GM18907 (cell line): ENCODE data around the gene CDH4.
"Not testable (repeated sequence)": the region's sequence is repeated elsewhere in the genome, so short reads cannot be mapped to it uniquely, and the experiment has no call there.

Experiments used
- ATAC-seq: cut with Tn5 transposase; IDR thresholded peaks from one replicate; pipeline ENCODE4 v1.9.1; 2021; ENCODE audit warnings: mild to moderate bottlenecking, moderate library complexity; ENCODE audit not compliant: unreplicated experiment

CDH4 gene

GRCh38 chr20:61253264-61253639 is 1.2 kb downstream of the CDH4 start:
- no peak for ATAC-seq

DNA sequence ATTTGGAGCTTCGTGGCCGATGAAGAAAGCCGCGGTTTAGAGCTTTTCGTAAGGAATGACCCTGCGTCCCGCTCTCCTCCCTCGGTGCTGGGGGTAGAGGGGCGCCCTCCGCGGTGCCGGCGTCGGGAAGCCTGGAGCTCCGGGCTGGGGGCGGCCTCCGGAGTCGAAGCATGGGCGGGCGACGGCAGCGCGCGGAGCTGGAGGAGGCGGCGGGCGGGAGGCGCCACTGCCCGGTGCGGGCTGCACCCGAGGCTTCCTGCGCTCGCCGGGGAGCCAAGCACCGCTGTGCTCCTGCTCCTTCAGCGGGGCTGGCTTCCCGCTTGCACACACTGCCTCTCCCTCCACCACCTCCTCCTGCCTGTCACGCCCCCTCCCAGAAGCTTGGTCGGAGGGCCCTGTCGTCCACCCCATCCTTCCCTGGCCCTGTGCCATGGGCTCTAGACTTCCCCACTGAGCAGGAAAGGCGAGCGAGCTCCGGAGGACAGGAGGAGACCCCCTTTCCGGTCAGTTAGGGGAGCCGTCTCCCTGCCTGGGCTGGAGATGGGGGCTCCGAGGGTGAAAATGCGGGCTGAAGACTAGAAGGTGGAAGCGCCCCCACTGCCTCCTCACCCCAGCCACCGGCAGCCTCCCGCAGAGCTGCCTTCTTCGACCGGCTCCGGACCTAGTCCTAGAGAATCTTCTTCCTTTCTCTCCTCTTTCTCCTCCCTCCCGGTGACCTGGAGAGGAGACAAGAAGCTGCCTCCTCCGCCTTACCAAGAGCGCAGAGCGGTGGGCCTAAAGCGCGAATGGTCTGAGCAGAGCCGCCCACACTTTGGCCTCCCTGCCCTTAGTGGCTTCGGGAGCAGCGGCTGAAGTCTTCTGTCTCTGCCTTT is 1.8 kb downstream of the CDH4 start:
- no peak for ATAC-seq

- ATAC-seq: no peak
Measured at GRCh38 chr20:61254881-61255626, 3.0 kb downstream of the CDH4 start.

DNA sequence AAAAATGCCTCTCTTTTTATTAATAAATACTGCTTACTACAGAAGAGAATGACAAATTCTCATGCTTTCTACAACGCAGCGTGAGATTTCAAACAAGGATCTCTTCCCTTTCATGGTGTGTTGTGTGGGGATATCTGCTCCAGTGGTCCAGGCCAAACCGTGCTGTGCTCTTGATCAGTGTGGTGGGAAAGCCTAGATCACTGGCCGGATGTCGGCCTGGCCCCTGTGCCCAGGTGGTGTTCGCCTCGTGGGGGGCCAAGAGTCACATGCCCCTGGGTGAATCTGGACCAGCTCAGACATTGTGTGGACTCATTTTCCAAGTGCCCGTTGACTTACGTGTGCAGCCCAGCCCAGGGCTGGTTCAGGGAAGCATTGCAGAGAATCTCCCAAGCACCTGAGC is 4.3 kb downstream of the CDH4 start:
- ATAC-seq: no peak

DNA sequence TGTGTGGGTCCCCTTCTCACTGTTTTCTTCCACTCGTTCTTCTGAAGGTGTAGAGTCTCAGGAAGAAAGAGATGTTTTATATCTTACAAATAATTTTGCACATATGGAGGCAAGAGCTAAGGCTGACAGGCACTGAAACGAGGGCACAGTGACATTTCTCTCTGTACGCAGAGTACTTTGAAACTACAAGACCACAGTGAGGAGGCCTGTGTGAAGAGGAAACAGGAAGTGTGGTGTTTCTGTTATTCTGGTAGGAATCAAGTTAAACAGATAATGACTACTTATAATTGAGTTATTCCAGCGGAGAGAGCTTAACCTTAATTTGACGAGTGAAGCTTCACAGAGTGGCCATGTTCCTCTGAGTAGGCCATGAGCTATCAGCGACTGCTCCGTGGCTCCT is 4.8 kb downstream of the CDH4 start:
- ATAC-seq: no peak

- no peak for ATAC-seq
Measured at GRCh38 chr20:61257611-61258010, 5.5 kb downstream of the CDH4 start.

DNA sequence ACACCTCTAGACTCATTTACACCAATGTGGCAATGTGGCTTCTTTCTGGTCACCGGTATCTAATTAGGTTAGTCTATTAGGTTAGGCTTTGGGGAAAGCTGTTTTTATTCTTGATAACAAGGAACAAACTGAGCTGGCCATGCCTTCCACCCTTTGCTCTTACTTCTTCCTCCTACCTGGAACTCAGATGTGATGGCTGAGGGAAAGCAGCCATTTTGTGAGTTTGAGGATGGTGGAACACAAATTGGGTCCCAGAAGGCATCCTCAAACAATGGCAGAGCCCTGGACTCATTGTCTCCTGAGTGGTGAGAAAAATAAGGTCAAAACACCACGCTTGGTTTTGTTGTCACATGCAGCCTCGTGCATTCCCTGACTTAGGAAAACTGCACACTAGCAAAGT is 7.7 kb downstream of the CDH4 start:
- no peak for ATAC-seq

DNA sequence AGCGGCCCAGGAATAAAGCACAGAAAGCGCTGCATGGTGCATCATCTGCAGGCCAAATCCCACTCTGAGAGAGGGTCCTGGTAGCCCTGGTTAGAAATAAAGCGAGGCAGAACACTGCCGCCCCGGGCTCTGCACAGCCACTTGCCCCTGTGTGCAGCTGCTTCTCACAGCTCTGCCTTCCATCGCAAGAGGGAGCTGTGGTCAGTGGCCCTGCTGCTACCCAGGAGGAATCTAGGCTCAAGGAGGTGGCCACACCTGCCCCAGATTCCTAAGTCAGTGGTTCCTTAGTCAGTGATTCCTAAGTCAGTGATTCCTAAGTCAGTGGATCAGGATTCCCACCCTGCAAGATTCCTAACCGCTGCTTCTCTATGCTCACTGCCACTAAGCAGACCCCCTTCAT is 8.8 kb downstream of the CDH4 start:
- ATAC-seq: no peak

- no peak for ATAC-seq
Measured at GRCh38 chr20:61262036-61262435, 10.0 kb downstream of the CDH4 start.

GRCh38 chr20:61262514-61262913 is 10.5 kb downstream of the CDH4 start:
- no peak for ATAC-seq

DNA sequence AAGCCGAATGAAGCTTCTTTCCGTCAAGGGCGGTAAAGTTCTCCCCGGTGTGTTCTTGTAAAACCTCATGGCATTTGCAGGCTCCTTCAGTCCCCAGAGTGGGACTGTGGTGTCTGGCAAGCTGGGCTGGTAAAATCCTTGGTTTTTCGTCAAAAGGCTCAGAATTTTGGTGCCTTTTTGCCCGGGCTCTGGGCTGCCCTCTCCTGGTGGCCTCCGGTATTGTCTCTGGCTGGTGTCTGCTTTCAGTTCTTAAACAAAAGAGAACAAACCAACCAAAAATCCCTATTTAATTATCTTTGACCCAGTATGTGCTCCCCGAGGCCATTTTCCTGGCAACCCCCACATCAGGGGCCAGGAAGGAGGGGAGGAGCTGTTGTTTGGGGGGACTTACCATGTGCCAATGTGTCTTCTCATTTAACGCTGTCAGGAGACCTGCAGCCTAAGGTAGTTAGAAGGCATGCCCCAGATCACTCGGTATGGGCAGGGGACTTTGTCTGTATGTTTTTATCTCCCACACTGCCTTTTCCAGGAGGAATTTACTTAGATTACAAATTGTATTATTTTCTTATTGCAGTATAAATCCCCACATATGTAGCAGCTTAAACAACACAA is 11.1 kb downstream of the CDH4 start:
- ATAC-seq: no peak

GRCh38 chr20:61263938-61264337 is 11.9 kb downstream of the CDH4 start:
- no peak for ATAC-seq

GRCh38 chr20:61267241-61267640 is 15.2 kb downstream of the CDH4 start:
- no peak for ATAC-seq

DNA sequence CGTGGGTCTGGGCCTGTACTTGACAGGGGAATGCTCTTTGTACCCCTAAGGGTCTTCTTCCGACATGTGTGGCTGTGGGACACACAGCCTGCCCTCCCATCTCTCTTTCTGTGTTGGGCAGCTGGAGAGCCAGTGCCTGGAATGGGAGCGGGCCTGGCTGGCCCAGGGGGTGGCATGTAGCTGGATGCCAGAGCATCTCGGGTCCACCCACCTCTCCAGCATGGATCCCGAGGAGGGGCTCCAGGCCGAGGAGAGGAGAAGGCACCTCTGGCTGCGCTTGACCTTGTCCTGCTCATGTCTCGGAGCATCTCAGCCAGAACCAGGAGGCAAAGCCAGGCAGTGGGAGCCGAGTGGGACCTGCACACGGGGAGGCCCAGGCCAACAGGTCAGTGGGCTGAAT is 16.0 kb downstream of the CDH4 start:
- ATAC-seq: no peak

GRCh38 chr20:61271312-61272231 is 19.5 kb downstream of the CDH4 start:
- no peak for ATAC-seq

DNA sequence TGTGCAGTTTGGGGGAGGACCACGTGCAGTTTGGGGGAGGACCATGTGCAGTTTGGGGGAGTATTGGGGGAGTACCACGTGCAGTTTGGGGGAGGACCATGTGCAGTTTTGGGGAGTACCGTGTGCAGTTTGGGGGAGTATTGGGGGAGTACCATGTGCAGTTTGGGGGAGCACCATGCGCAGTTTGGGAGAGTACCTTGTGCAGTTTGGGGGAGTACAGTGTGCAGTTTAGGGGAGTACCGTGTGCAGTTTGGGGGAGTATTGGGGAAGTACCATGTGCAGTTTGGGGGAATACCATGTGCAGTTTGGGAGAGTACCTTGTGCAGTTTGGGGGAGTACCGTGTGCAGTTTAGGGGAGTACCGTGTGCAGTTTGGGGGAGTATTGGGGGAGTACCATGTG is 21.0 kb downstream of the CDH4 start:
- ATAC-seq: not testable (repeated sequence)

DNA sequence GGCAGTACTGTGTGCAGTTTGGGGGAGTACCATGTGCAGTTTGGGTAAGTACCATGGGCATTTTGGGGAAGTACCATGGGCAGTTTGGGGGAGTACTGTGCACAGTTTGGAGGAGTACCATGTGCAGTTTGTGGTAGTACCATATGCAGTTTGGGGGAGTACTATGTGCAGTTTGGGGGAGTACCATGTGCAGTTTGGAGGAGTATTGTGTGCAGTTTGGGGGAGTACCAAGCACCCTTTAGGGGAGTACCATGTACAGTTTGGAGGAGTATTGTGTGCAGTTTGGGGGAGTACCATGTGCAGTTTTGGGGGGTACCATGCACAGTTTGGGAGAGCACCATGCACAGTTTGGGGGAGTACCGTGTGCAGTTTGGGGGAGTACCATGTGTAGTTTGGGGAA is 21.6 kb downstream of the CDH4 start:
- ATAC-seq: not testable (repeated sequence)

DNA sequence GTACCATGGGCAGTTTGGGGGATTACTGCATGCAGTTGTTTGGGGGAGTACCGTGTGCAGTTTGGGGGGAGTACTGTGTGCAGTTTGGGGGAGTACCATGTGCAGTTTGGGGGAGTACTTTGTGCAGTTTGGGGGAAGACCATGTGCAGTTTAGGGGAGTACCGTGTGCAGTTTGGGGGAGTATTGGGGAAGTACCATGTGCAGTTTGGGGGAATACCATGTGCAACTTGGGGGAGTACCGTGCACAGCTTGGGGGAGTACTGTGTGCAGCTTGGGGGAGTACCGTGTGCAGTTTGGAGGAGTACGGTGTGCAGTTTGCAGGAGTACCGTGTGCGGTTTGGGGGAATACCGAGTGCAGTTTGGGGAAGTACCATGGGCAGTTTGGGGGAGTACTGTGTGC is 22.3 kb downstream of the CDH4 start:
- ATAC-seq: no peak

- ATAC-seq: no peak
Measured at GRCh38 chr20:61278296-61278695, 26.2 kb downstream of the CDH4 start.

GRCh38 chr20:61279621-61280150 is 27.6 kb downstream of the CDH4 start:
- no peak for ATAC-seq
